NOMO-1 treated with dmso at 0.1 percent for 144 hours (cell line): ENCODE data around the gene AWAT2.

Source experiments
- DNase-seq: peaks from one replicate; lab custom pipeline; 2025; ENCODE audit not compliant: unreplicated experiment; lab: John Stamatoyannopoulos, UW

Gene AWAT2

GRCh38 chrX:70049925-70050324 is at the start of gene AWAT2:
TSS of gene AWAT2 (minus strand) at chrX:70049938. CDS start at chrX:70049932, 6 bp downstream.
- DNase-seq = no peak

- no peak for DNase-seq
Observed at GRCh38 chrX:70096052-70096451, 46.3 kb upstream of the AWAT2 start.

GRCh38 chrX:70092247-70092646 is 42.5 kb upstream of the AWAT2 start:
- no peak for DNase-seq

GRCh38 chrX:70089604-70090297 is 40.0 kb upstream of the AWAT2 start:
- no peak for DNase-seq

GRCh38 chrX:70088751-70089150 is 39.0 kb upstream of the AWAT2 start:
- no peak for DNase-seq

- no peak for DNase-seq
Observed at GRCh38 chrX:70087857-70088630, 38.3 kb upstream of the AWAT2 start.

- DNase-seq = no peak
Observed at GRCh38 chrX:70084592-70085240, 35.0 kb upstream of the AWAT2 start.

- no peak for DNase-seq
Observed at GRCh38 chrX:70082723-70083122, 33.0 kb upstream of the AWAT2 start.

- DNase-seq = no peak
Observed at GRCh38 chrX:70079870-70080269, 30.1 kb upstream of the AWAT2 start.

GRCh38 chrX:70079297-70079696 is 29.6 kb upstream of the AWAT2 start:
- no peak for DNase-seq

GRCh38 chrX:70066646-70067045 is 16.9 kb upstream of the AWAT2 start:
- no peak for DNase-seq

- DNase-seq = no peak
Observed at GRCh38 chrX:70062961-70063550, 13.3 kb upstream of the AWAT2 start.

GRCh38 chrX:70062076-70062475 is 12.3 kb upstream of the AWAT2 start, which contains the start of gene OTUD6A:
TSS of gene OTUD6A (plus strand) at chrX:70062457. CDS start at chrX:70062525, 68 bp downstream.
- DNase-seq = no peak

GRCh38 chrX:70054391-70054790 is 4.7 kb upstream of the AWAT2 start:
- no peak for DNase-seq

- DNase-seq = no peak
Observed at GRCh38 chrX:70052895-70053615, 3.3 kb upstream of the AWAT2 start.

GRCh38 chrX:70049406-70049805 is 332 bp downstream of the AWAT2 start:
- no peak for DNase-seq

GRCh38 chrX:70046978-70047377 is 2.8 kb downstream of the AWAT2 start:
- no peak for DNase-seq

- DNase-seq = no peak
Observed at GRCh38 chrX:70044541-70045245, 5.0 kb downstream of the AWAT2 start.

- no peak for DNase-seq
Observed at GRCh38 chrX:70043685-70044084, 6.1 kb downstream of the AWAT2 start.
